ENCODE results near the gene CADM1.

GRCh38 chr11:115201111-115201792 lies 303.0 kb downstream of the CADM1 start:
- TF ChIP-seq EZH2phosphoT487 (IDR thresholded peaks at IDR 0.05; ENCODE audit: unreplicated experiment) (no peak), REST (IDR thresholded peaks at IDR 0.05; ENCODE audit: unreplicated experiment) (no peak), CTCF (conservative IDR thresholded peaks at IDR 0.05; ENCODE audit: low read depth in 2 of 2) (no peak), ZNF331 (CRISPR knock-in tag; IDR thresholded peaks at IDR 0.05; ENCODE audit: low read depth) (no peak), EZH2 (IDR thresholded peaks at IDR 0.05; ENCODE audit: low read depth, unreplicated experiment) (no peak), STAT1 (IDR thresholded peaks at IDR 0.05; ENCODE audit: unreplicated experiment) (no peak), POLR2AphosphoS5 (IDR thresholded peaks at IDR 0.05; ENCODE audit: low read depth) (no peak), ETS1 (IDR thresholded peaks at IDR 0.05) (no peak), CREB1 (CRISPR knock-in tag; IDR thresholded peaks at IDR 0.05; ENCODE audit: low read depth) (no peak), ZNF114 (CRISPR knock-in tag; IDR thresholded peaks at IDR 0.05) (no peak)
